Measurements from ENCODE around the gene BNC2.

BNC2 gene

DNA sequence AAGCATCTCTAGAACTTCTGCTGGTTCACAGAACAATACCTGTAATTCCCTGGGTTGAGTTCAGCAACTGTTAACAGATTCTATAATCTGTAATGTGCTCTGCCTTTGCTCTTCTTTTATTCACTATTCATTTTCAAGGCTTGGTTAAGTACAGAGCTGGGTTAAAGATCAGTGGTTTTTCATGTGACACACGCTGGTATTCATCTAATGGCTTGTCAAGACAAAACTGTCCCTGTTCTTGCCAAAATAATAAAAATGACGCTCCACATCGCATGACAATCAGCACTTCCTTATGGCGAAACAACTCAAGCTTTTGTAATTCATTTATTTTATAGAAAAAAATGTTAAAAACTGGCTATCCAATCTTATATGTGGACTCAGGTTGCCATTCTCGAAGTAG, 137.9 kb downstream of the BNC2 start:
- TF ChIP-seq, protein P1, sequence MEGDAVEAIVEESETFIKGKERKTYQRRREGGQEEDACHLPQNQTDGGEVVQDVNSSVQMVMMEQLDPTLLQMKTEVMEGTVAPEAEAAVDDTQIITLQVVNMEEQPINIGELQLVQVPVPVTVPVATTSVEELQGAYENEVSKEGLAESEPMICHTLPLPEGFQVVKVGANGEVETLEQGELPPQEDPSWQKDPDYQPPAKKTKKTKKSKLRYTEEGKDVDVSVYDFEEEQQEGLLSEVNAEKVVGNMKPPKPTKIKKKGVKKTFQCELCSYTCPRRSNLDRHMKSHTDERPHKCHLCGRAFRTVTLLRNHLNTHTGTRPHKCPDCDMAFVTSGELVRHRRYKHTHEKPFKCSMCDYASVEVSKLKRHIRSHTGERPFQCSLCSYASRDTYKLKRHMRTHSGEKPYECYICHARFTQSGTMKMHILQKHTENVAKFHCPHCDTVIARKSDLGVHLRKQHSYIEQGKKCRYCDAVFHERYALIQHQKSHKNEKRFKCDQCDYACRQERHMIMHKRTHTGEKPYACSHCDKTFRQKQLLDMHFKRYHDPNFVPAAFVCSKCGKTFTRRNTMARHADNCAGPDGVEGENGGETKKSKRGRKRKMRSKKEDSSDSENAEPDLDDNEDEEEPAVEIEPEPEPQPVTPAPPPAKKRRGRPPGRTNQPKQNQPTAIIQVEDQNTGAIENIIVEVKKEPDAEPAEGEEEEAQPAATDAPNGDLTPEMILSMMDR (IDR thresholded peaks at IDR 0.05; ENCODE audit: borderline replicate concordance, control extremely low read depth, extremely low read depth, insufficient read depth, missing control alignments), result no peak
- in situ Hi-C loops (cut with MboI; ENCODE audit: low sequenced_read_pairs, unreplicated experiment), result no loop called here
- no peak for DNase-seq (ENCODE audit: low spot score)

- TF ChIP-seq, protein P1 (IDR thresholded peaks at IDR 0.05; ENCODE audit: borderline replicate concordance, control extremely low read depth, extremely low read depth, insufficient read depth, missing control alignments), result no peak
- in situ Hi-C loops (cut with MboI; ENCODE audit: low sequenced_read_pairs, unreplicated experiment), result no loop called here
- DNase-seq (ENCODE audit: low spot score), result no peak
Measured at GRCh38 chr9:16730162-16730561, 140.3 kb downstream of the BNC2 start.

GRCh38 chr9:16729651-16730050, 140.8 kb downstream of the BNC2 start:
- in situ Hi-C loops (cut with MboI; ENCODE audit: low sequenced_read_pairs, unreplicated experiment), result no loop called here
- TF ChIP-seq, protein P1 (IDR thresholded peaks at IDR 0.05; ENCODE audit: borderline replicate concordance, control extremely low read depth, extremely low read depth, insufficient read depth, missing control alignments), result no peak
- no peak for DNase-seq (ENCODE audit: low spot score)

DNA sequence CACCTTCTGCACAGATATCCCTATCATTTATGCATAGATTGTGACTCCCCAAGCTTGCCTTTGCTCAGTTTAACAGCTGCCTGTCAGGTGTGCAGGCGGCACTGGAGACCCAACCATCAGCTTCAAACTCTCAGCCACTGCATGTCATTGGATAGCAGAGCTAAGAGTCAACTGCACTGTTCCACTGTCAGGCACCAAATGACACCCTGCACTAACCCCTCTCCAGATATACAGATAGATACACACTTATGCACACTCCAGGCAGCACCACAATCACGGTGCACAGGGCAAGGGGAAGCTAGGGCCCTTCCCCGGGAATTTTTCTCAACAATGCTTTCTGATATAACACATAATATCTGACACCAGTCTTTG, 142.3 kb downstream of the BNC2 start:
- in situ Hi-C loops (cut with MboI; ENCODE audit: low sequenced_read_pairs, unreplicated experiment), result no loop called here
- DNase-seq (ENCODE audit: low spot score), result no peak
- TF ChIP-seq, protein P1 (IDR thresholded peaks at IDR 0.05; ENCODE audit: borderline replicate concordance, control extremely low read depth, extremely low read depth, insufficient read depth, missing control alignments), result no peak

DNA sequence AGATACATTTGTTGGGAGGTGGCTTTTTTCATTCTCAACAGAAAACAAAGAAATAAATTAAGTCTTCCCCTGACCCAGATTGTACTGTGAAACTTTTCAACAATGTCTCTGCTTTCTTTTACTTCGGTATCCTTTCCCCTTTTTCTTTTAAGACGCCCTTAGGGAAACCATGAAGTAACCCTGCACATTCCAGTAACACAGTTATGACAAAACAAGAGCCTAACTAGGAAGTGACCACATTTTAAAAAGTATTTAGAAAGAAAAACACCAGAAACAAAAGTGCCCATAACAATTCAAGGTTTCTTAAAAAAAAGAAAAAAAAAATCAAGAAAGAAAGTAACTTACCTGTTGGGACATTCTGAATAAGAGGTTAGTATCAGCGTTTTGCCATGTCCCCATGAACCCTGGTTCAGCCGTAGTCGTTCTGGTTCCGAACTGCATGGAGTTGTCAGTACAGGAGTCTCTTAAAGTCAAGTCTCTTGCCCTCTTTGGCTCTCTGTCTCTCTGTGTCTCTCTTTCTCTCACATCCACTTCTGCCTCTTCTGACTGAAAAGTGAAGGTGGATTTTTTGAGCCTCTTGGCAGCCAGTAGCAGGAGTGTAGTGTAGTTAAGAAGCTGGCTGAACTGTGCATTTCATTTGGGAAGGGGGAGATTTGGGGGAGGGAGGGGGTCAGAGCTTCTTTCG, 142.9 kb downstream of the BNC2 start:
- TF ChIP-seq, protein P1 (IDR thresholded peaks at IDR 0.05; ENCODE audit: borderline replicate concordance, control extremely low read depth, extremely low read depth, insufficient read depth, missing control alignments), result no peak
- in situ Hi-C loops (cut with MboI; ENCODE audit: low sequenced_read_pairs, unreplicated experiment), result no loop called here
- no peak for DNase-seq (ENCODE audit: low spot score)

- in situ Hi-C loops (cut with MboI; ENCODE audit: low sequenced_read_pairs, unreplicated experiment), result no loop called here
- peak; percentile 14 for DNase-seq (ENCODE audit: low spot score)
- TF ChIP-seq, protein P1 (IDR thresholded peaks at IDR 0.05; ENCODE audit: borderline replicate concordance, control extremely low read depth, extremely low read depth, insufficient read depth, missing control alignments), result no peak
Measured at GRCh38 chr9:16726718-16727451, 143.6 kb downstream of the BNC2 start.

All from GM13976 (cell line).